A673 (cell line): ENCODE results near the gene PRSS38. TPM values are rescaled to one million over a fixed set of nuclear protein-coding genes. Genes with fewer than 3 reads are reported as not detected.

Source experiments
- BruUV-seq: library from RNA; stranded (reverse); fragments of 400-500 nt; replicated peaks from 2 replicates; lab custom pipeline; 2021; lab: Mats Ljungman, UMichigan
- CTCF ChIA-PET: fragments of 300-600 bp; sonication (Branson Sonifier 250); formaldehyde crosslinking; loops from one replicate; lab custom pipeline; 2022; ENCODE audit warnings: antibody characterized with exemption; lab: Charles Lee
- POLR2A ChIA-PET: fragments of 300-600 bp; sonication (Branson Sonifier 250); formaldehyde crosslinking; loops from one replicate; lab custom pipeline; 2022; ENCODE audit warnings: antibody characterized with exemption; ENCODE audit not compliant: low non-redundant PET; lab: Charles Lee
- DNase-seq: peaks from one replicate; pipeline ENCODE4 v3.0.0-alpha.2; 2015; ENCODE audit warnings: low spot score
- H3K27ac ChIP-seq: fragments of 200-600 bp; sonication (generic); 2 replicates; pipeline ENCODE4 v1.5.1; 2016; ENCODE audit warnings: mixed run types, low read depth, mild to moderate bottlenecking, mixed read lengths, antibody characterized with exemption, low read length; ENCODE audit not compliant: poor library complexity, severe bottlenecking
- H3K27me3 ChIP-seq: fragments of 200-600 bp; sonication (generic); replicated peaks from 2 replicates; pipeline ENCODE4 v1.6.1; 2017; ENCODE audit warnings: mixed run types, low read depth, mild to moderate bottlenecking, mixed read lengths, antibody characterized with exemption, low read length; ENCODE audit not compliant: insufficient read depth, poor library complexity
- H3K36me3 ChIP-seq: fragments of 200-600 bp; sonication (generic); 2 replicates; pipeline ENCODE4 v1.6.1; 2016; ENCODE audit warnings: mixed run types, mild to moderate bottlenecking, mixed read lengths, antibody characterized with exemption, low read length; ENCODE audit not compliant: insufficient read depth, poor library complexity, severe bottlenecking
- H3K4me1 ChIP-seq: fragments of 200-600 bp; sonication (generic); 2 replicates; pipeline ENCODE4 v1.6.1; 2017; ENCODE audit warnings: mixed run types, mild to moderate bottlenecking, mixed read lengths, antibody characterized with exemption, low read length; ENCODE audit not compliant: insufficient read depth, poor library complexity, severe bottlenecking
- H3K4me3 ChIP-seq: fragments of 200-600 bp; sonication (generic); 2 replicates; pipeline ENCODE4 v1.5.1; 2016; ENCODE audit warnings: low read depth, mixed run types, mild to moderate bottlenecking, mixed read lengths, low read length; ENCODE audit not compliant: poor library complexity, severe bottlenecking
- H3K9me3 ChIP-seq: fragments of 200-600 bp; sonication (generic); 2 replicates; pipeline ENCODE4 v1.6.1; 2016; ENCODE audit warnings: mixed run types, low read depth, mild to moderate bottlenecking, mixed read lengths, antibody characterized with exemption, low read length; ENCODE audit not compliant: poor library complexity, severe bottlenecking
- CTCF ChIP-seq: fragments of 300-800, 200-600 bp; sonication (generic); conservative IDR thresholded peaks from 2 replicates; pipeline ENCODE4 v1.5.1; 2017; ENCODE audit warnings: low read depth, mild to moderate bottlenecking, antibody characterized with exemption, low read length, moderate library complexity, mixed read lengths
- EZH2 ChIP-seq: fragments of 200-600 bp; sonication (generic); IDR thresholded peaks from 2 replicates; pipeline ENCODE4 v1.6.1; 2017; ENCODE audit warnings: borderline replicate concordance, low read depth, mild to moderate bottlenecking, mixed read lengths, antibody characterized with exemption, low read length; ENCODE audit not compliant: poor library complexity, severe bottlenecking
- intact Hi-C: fragments of 100-400 bp; cut with micrococcal nuclease; formaldehyde crosslinking; loops from one replicate; pipeline ENCODE4 v1.10.0; 2022; ENCODE audit not compliant: unreplicated experiment
- total RNA-seq: library from RNA; stranded (reverse); gene quantifications from 2 replicates; pipeline ENCODE4 v1.2.3, GENCODE V29; 2021

The PRSS38 gene
- total RNA-seq, 1 experiment from 2014 or later: not detected

- Histone ChIP-seq H3K9me3 (no peaks in the 10 kb centered on the region), H3K36me3 (no peaks in the 10 kb centered on the region), H3K27me3 (peaks cover 4% of the 10 kb centered on the region), H3K27ac (no peak overlapping the region), H3K4me3 (no peak overlapping the region), H3K4me1 (no peaks in the 10 kb centered on the region)
- intact Hi-C loops: no loop called here
- TF ChIP-seq CTCF: no peak
- no peak for DNase-seq
- CTCF ChIA-PET: no interaction called here
- BruUV-seq: no TSS peak
- POLR2A ChIA-PET: no interaction called here
Observed at GRCh38 chr1:227816750-227817446, 1.4 kb downstream of the PRSS38 start.

DNA sequence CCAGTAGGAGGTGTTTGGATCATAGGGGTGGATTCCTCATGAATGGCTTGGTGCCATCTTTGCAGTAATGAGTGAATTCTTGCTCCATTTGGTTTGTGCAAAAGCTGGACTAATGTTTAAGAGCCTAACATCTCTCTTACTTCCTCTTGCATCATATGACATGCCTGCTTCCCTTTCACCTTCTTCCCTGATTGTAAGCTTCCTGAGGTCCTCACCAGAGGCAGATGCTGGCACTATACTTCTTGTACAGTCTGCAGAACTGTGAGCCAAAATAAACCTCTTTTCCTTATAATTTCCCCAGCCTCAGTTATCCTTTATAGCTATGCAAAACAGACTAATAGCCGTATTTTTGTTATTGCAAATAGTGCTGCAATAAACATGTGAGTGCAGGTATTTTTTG is 8.1 kb downstream of the PRSS38 start:
- ChIA-PET CTCF (no interaction called here), POLR2A (no interaction called here)
- Histone ChIP-seq H3K27me3 (peaks cover 12% of the 10 kb centered on the region), H3K4me1 (no peaks in the 10 kb centered on the region), H3K9me3 (no peaks in the 10 kb centered on the region), H3K4me3 (no peak overlapping the region), H3K27ac (no peak overlapping the region), H3K36me3 (no peaks in the 10 kb centered on the region)
- DNase-seq: no peak
- no peak for TF ChIP-seq CTCF
- TF ChIP-seq EZH2: no peak
- BruUV-seq: no TSS peak
- intact Hi-C loops: no loop called here

- no peaks in the 10 kb centered on the region for H3K36me3 ChIP-seq
- no peak for DNase-seq
- intact Hi-C loops: no loop called here
- TF ChIP-seq EZH2 (no peak), CTCF (no peak)
- CTCF ChIA-PET: no interaction called here
- BruUV-seq: no TSS peak
- peaks cover 14% of the 10 kb centered on the region for H3K27me3 ChIP-seq
- H3K27ac ChIP-seq: no peak overlapping the region
- H3K9me3 ChIP-seq: no peaks in the 10 kb centered on the region
- no peaks in the 10 kb centered on the region for H3K4me1 ChIP-seq
- POLR2A ChIA-PET: no interaction called here
- H3K4me3 ChIP-seq: no peak overlapping the region
Observed at GRCh38 chr1:227824204-227824603, 8.7 kb downstream of the PRSS38 start.
